PC-3 (cell line): ENCODE results near the gene PEX14. TPM values are rescaled to one million over a fixed set of nuclear protein-coding genes. Genes with fewer than 3 reads are reported as not detected.

Experiments used
- ATAC-seq: fragments of 200-7000 bp; cut with Tn5 transposase; 2 replicates; pipeline ENCODE4 v1.9.1; 2020; ENCODE audit warnings: mild to moderate bottlenecking, moderate library complexity
- BruUV-seq: library from RNA; stranded (reverse); fragments of 400-500 nt; replicated peaks from 2 replicates; lab custom pipeline; 2021; lab: Mats Ljungman, UMichigan
- CTCF ChIA-PET: fragments of 300-600 bp; sonication (Branson Sonifier 250); formaldehyde crosslinking; loops from one replicate; lab custom pipeline; 2022; ENCODE audit warnings: antibody characterized with exemption; lab: Charles Lee
- POLR2A ChIA-PET: fragments of 300-600 bp; sonication (Branson Sonifier 250); formaldehyde crosslinking; loops from one replicate; lab custom pipeline; 2022; ENCODE audit warnings: antibody characterized with exemption; ENCODE audit not compliant: unreplicated experiment; lab: Charles Lee
- DNase-seq: peaks from one replicate; pipeline ENCODE4 v3.0.0-alpha.2; 2015
- H2AFZ ChIP-seq: fragments of 300-600 bp; sonication (generic); 2 replicates; pipeline ENCODE4 v1.6.0; 2016; ENCODE audit warnings: antibody characterized with exemption, low read length
- H3F3A ChIP-seq: fragments of 300-600 bp; sonication (generic); one replicate; pipeline ENCODE4 v1.6.0; 2017; ENCODE audit warnings: antibody characterized with exemption, low read length, control low read depth, mild to moderate bottlenecking; ENCODE audit not compliant: unreplicated experiment
- H3K27ac ChIP-seq: fragments of 300-600 bp; sonication (generic); 2 replicates; pipeline ENCODE4 v1.5.1; 2016; ENCODE audit warnings: mild to moderate bottlenecking, low read length
- H3K27me3 ChIP-seq: fragments of 300-600 bp; sonication (generic); 2 replicates; pipeline ENCODE4 v1.6.1; 2016; ENCODE audit warnings: low read length, mixed read lengths
- H3K36me3 ChIP-seq: fragments of 300-600 bp; sonication (generic); 2 replicates; pipeline ENCODE4 v1.6.1; 2016; ENCODE audit warnings: low read depth, mixed run types, low read length, mixed read lengths
- H3K4me1 ChIP-seq: fragments of 300-600 bp; sonication (generic); 2 replicates; pipeline ENCODE4 v1.5.1; 2016; ENCODE audit warnings: low read length; ENCODE audit not compliant: insufficient read depth
- H3K4me2 ChIP-seq: fragments of 300-600 bp; sonication (generic); 2 replicates; pipeline ENCODE4 v1.6.0; 2016; ENCODE audit warnings: low read length
- H3K4me3 ChIP-seq: fragments of 300-600 bp; sonication (generic); 2 replicates; pipeline ENCODE4 v1.5.1; 2016; ENCODE audit warnings: mild to moderate bottlenecking, low read length, mixed read lengths
- H3K79me2 ChIP-seq: fragments of 300-600 bp; sonication (generic); 2 replicates; pipeline ENCODE4 v1.6.1; 2017; ENCODE audit warnings: low read length, mixed read lengths
- H3K9ac ChIP-seq: fragments of 300-600 bp; sonication (generic); 2 replicates; pipeline ENCODE4 v1.6.0; 2016; ENCODE audit warnings: mild to moderate bottlenecking, low read length
- H3K9me2 ChIP-seq: fragments of 300-600 bp; sonication (generic); replicated peaks from 2 replicates; pipeline ENCODE4 v1.6.1; 2016; ENCODE audit warnings: mixed run types, low read length, mixed read lengths
- H3K9me3 ChIP-seq: fragments of 300-600 bp; sonication (generic); 2 replicates; pipeline ENCODE4 v1.6.1; 2016; ENCODE audit warnings: low read length, mixed read lengths
- H4K20me1 ChIP-seq: fragments of 300-600 bp; sonication (generic); 2 replicates; pipeline ENCODE4 v1.6.1; 2016; ENCODE audit warnings: low read length, mixed read lengths
- EZH2 ChIP-seq: fragments of 300-600 bp; sonication (generic); IDR thresholded peaks from one replicate; pipeline ENCODE4 v1.6.1; 2017; ENCODE audit warnings: antibody characterized with exemption, mild to moderate bottlenecking, low read length; ENCODE audit not compliant: unreplicated experiment
- EZH2phosphoT487 ChIP-seq: fragments of 300-600 bp; sonication (generic); IDR thresholded peaks from 2 replicates; pipeline ENCODE4 v1.6.1; 2018; ENCODE audit warnings: mild to moderate bottlenecking, antibody characterized with exemption, low read length, borderline replicate concordance
- intact Hi-C: fragments of 100-400 bp; cut with micrococcal nuclease; formaldehyde crosslinking; loops from 2 replicates; pipeline ENCODE4 v1.9.0; 2023
- total RNA-seq: library from RNA; depleted of rRNA; stranded (reverse); fragments of >200 nt; gene quantifications from 2 replicates; pipeline ENCODE4 v1.2.3, GENCODE V29; 2014
- TF ChIP-seq, protein P1 (sequence below): fragments of 300-600 bp; sonication (generic); conservative IDR thresholded peaks from 2 replicates; pipeline ENCODE4 v1.5.1; 2017; ENCODE audit warnings: antibody characterized with exemption, low read depth, mild to moderate bottlenecking, low read length

The PEX14 gene
- total RNA-seq, 1 experiment from 2014 or later: 24.9 TPM

DNA sequence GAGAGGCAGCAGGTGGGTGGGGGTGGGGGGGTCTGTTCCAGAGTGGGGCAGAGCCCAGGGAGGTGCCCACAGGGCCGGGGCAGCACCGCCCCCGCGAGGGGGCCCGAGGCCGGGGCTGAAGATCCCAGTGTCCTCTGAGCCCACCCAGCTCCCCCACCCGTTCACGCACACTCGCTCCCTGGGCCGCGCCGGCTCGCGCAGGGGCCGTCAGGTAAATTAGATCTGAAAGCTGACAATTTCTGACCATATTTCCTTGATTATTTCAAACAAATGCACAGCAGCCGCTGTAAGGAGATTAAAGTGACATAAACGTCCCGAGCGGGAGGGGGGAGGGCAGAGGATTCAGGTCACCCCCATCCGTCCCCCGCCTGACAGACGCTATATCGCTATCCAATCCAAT is 203.7 kb downstream of the PEX14 start:
- DNase-seq (no peak), ATAC-seq (no peak)
- Histone ChIP-seq H3K4me3 (no peak overlapping the region), H2AFZ (no peak overlapping the region), H3K27me3 (no peaks in the 10 kb centered on the region), H3F3A (no peaks in the 10 kb centered on the region), H4K20me1 (no peaks in the 10 kb centered on the region), H3K4me1 (peaks cover 19% of the 10 kb centered on the region), H3K36me3 (no peaks in the 10 kb centered on the region), H3K9ac (no peak overlapping the region), H3K4me2 (no peak overlapping the region), H3K79me2 (no peaks in the 10 kb centered on the region), H3K9me2 (no peaks in the 10 kb centered on the region), H3K27ac (no peak overlapping the region), H3K9me3 (no peaks in the 10 kb centered on the region)
- CTCF ChIA-PET: no interaction called here
- intact Hi-C loops: loop anchor here (5.0 kb wide), 1 partner anchor 166 kb away; no protein-coding TSS in a partner anchor
- TF ChIP-seq EZH2: no peak
- TF ChIP-seq, protein P1, sequence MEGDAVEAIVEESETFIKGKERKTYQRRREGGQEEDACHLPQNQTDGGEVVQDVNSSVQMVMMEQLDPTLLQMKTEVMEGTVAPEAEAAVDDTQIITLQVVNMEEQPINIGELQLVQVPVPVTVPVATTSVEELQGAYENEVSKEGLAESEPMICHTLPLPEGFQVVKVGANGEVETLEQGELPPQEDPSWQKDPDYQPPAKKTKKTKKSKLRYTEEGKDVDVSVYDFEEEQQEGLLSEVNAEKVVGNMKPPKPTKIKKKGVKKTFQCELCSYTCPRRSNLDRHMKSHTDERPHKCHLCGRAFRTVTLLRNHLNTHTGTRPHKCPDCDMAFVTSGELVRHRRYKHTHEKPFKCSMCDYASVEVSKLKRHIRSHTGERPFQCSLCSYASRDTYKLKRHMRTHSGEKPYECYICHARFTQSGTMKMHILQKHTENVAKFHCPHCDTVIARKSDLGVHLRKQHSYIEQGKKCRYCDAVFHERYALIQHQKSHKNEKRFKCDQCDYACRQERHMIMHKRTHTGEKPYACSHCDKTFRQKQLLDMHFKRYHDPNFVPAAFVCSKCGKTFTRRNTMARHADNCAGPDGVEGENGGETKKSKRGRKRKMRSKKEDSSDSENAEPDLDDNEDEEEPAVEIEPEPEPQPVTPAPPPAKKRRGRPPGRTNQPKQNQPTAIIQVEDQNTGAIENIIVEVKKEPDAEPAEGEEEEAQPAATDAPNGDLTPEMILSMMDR: no peak
- TF ChIP-seq EZH2phosphoT487: no peak
- POLR2A ChIA-PET: no interaction called here
- no TSS peak for BruUV-seq

DNA sequence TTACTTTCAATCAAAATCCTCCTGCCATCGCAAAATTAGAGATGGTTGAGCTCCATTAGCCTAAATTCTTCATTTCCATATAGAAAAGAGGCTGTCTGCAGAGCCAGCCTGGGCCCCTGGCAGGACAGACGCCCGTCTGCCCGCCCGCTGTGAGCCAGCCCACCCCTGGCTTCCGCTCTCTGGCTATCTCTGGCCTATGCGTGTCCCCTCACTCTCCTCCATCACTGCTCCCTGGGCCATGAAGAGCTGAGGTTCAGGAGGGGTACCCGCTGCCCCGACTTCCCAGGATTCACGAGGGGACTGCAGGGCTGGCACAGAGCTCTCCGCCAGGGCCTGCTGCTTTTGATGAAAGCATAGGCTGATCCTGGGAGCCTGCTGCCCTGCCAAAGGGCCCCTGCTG is 204.1 kb downstream of the PEX14 start:
- Histone ChIP-seq H3K9me3 (no peaks in the 10 kb centered on the region), H2AFZ (no peak overlapping the region), H3K4me1 (peaks cover 19% of the 10 kb centered on the region), H3K9ac (no peak overlapping the region), H3K27ac (no peak overlapping the region), H3K4me3 (no peak overlapping the region), H3F3A (no peaks in the 10 kb centered on the region), H3K36me3 (no peaks in the 10 kb centered on the region), H3K27me3 (no peaks in the 10 kb centered on the region), H3K79me2 (no peaks in the 10 kb centered on the region), H4K20me1 (no peaks in the 10 kb centered on the region), H3K4me2 (no peak overlapping the region), H3K9me2 (no peaks in the 10 kb centered on the region)
- no peak for ATAC-seq
- intact Hi-C loops: loop anchor here (1.0 to 5.0 kb wide), 2 partner anchors 117 to 167 kb away; partner anchors contain the start of gene CASZ1
- no TSS peak for BruUV-seq
- no peak for DNase-seq
- CTCF ChIA-PET: no interaction called here
- TF ChIP-seq EZH2phosphoT487: no peak
- no peak for TF ChIP-seq EZH2
- TF ChIP-seq, protein P1: no peak
- POLR2A ChIA-PET: no interaction called here

DNA sequence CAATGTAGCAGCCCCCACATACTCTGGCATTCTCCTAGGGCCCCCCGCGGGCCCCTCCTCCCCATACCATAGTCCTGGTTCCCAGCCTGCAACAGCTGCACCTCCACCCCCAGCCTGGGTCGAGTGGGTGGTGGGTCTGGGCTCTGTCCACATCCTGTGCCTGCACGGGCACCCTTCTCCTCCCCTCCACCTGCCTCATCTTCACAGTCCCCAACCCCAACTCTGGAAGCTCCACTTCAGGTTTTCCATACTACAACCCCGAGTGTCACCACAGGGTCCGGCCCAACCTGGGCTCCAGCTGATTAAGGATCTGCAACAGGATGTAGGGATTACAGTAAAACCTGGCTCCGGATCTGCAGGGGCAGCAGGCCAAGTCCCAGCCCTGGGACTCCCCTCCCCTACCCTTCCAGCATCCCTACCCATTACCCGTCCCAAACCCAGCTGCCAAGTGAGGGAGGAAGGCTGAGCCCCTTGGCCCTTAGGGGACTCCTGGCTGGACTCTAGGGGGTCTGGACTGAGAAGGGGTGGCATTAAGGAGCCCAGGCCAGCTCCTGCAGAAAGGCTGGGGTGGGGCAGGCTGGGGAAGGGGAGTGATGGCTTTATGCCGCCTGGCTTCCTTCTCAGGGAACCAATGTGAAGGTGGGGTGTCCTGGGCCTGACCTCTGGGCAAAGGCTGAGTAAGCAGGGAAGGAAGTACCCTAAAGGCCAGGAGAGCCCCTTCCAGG is 204.9 kb downstream of the PEX14 start:
- TF ChIP-seq, protein P1: no peak
- TF ChIP-seq EZH2phosphoT487 (no peak), EZH2 (no peak)
- no peak overlapping the region for H3K27ac ChIP-seq

More for the DNA sequence above, 204.9 kb downstream of the PEX14 start:
- CTCF ChIA-PET: no interaction called here
- H3K9me2 ChIP-seq: no peaks in the 10 kb centered on the region
- BruUV-seq: no TSS peak
- DNase-seq (peak; percentile 82), ATAC-seq (peak; percentile 52)
- H3K79me2 ChIP-seq: no peaks in the 10 kb centered on the region
- H3K36me3 ChIP-seq: no peaks in the 10 kb centered on the region
- intact Hi-C loops: loop anchor here (1.0 to 5.0 kb wide), 2 partner anchors 117 to 167 kb away; partner anchors contain the start of gene CASZ1
- H3K4me3 ChIP-seq: no peak overlapping the region
- no peaks in the 10 kb centered on the region for H3K9me3 ChIP-seq
- H3K9ac ChIP-seq: no peak overlapping the region
- H2AFZ ChIP-seq: no peak overlapping the region
- peaks cover 16% of the 10 kb centered on the region for H3K4me1 ChIP-seq
- no peaks in the 10 kb centered on the region for H3F3A ChIP-seq
- POLR2A ChIA-PET: no interaction called here
- H3K27me3 ChIP-seq: no peaks in the 10 kb centered on the region
- no peak overlapping the region for H3K4me2 ChIP-seq
- no peaks in the 10 kb centered on the region for H4K20me1 ChIP-seq
